ENCODE measurements around the gene BCR. TPM values are rescaled to one million over a fixed set of nuclear protein-coding genes. Genes with fewer than 3 reads are reported as not detected.

BCR gene
- total RNA-seq, 1 experiment from 2014 or later = 77.0 TPM

DNA sequence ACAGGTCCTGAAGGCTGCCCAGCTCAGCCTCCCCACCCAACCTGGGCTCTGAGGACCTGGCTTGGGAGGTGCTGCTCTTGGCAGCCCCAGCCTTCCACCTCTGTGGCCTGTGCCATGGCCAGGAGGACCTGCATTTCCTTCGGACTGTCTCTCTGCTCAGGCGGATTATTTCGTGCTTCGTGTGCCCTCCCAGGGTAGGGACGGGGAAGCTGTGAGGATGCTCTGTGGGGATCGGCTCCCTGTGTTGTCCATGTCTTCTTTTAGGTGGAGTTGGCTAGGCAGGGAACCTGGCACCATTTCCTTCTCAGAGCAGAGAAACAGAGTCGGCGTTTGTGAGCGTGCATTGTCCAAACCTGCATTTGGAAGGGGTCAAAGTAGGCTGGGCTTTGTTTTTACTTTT is 34.1 kb downstream of the BCR start:
- H3K79me1 ChIP-seq (ENCODE audit: insufficient read depth, low read depth, low read length, poor library complexity, severe bottlenecking) = peaks cover 21% of the 10 kb centered on the region
- no peak overlapping the region for H3K4ac ChIP-seq (ENCODE audit: low read depth, low read length)
- no peak overlapping the region for H3K56ac ChIP-seq (ENCODE audit: insufficient read length, low read depth, low read length)
- peak overlapping the region in 1 of 3 experiments; percentile 26; a peak in 1 of 7 replicates for H3K27ac Mint-ChIP-seq
- no peak for TF ChIP-seq CTCF (conservative IDR thresholded peaks at IDR 0.05)
- H3K4me3 Mint-ChIP-seq = no peak overlapping the region
- no peak for DNase-seq
- no peak overlapping the region for H4K5ac ChIP-seq (ENCODE audit: insufficient read length, low read depth, low read length)
- no peaks in the 10 kb centered on the region for H3K27me3 Mint-ChIP-seq (ENCODE audit: low read depth)
- H2BK120ac ChIP-seq (ENCODE audit: low read depth, low read length, poor library complexity, severe bottlenecking) = no peak overlapping the region
- H3K4me1 ChIP-seq (ENCODE audit: insufficient read depth, low read length) = peaks cover 7% of the 10 kb centered on the region; the same call in 1 of the 2 replicates
- no peaks in the 10 kb centered on the region for H3K9me3 Mint-ChIP-seq
- H4K8ac ChIP-seq (replicated peaks; ENCODE audit: insufficient read length, low read depth, low read length) = no peak overlapping the region
- H3K9me3 ChIP-seq (ENCODE audit: control insufficient read depth, low read depth, low read length) = no peaks in the 10 kb centered on the region
- no peak overlapping the region for H3K9ac ChIP-seq (ENCODE audit: extremely low read depth, insufficient read length, low read length)
- H3K23me2 ChIP-seq (ENCODE audit: insufficient read length, low read depth, low read length, poor library complexity, severe bottlenecking) = no peaks in the 10 kb centered on the region
- no peaks in the 10 kb centered on the region for H4K20me1 ChIP-seq (ENCODE audit: control insufficient read depth, insufficient read depth, insufficient read length)
- H4K91ac ChIP-seq (ENCODE audit: insufficient read length, low read depth, low read length) = no peak overlapping the region
- H3T11ph ChIP-seq (ENCODE audit: low read length) = no peak overlapping the region
- H3K4me2 ChIP-seq (ENCODE audit: insufficient read depth, insufficient read length, low read length) = no peak overlapping the region
- H2BK15ac ChIP-seq (ENCODE audit: low read depth, low read length) = no peak overlapping the region
- H3K14ac ChIP-seq (ENCODE audit: insufficient read depth, low read length) = peak overlapping the region; percentile 31; the same call in 1 of the 2 replicates
- H2AFZ ChIP-seq (ENCODE audit: low read length) = no peak overlapping the region
- H3K27ac ChIP-seq (ENCODE audit: insufficient read length, low read depth, low read length) = no peak overlapping the region
- H3K36me3 Mint-ChIP-seq (ENCODE audit: insufficient read depth in 1 of 3, low read depth in 3 of 3) = peaks cover 0 to 6% (median 0%) of the 10 kb centered on the region in 3 experiments; a peak in 2 of 7 replicates
- no CpG with 5 or more reads among the region's 9 CpGs for WGBS (ENCODE audit: extremely low coverage, insufficient read length, low lambda C conversion rate)
- peaks cover 53 to 56% of the 10 kb centered on the region in 2 experiments for H3K4me1 Mint-ChIP-seq
- no peak overlapping the region for H2BK20ac ChIP-seq (ENCODE audit: low read depth, low read length, poor library complexity, severe bottlenecking)
- H2BK5ac ChIP-seq (ENCODE audit: insufficient read length, low read length) = no peak overlapping the region
- no peaks in the 10 kb centered on the region for H3K27me3 ChIP-seq (ENCODE audit: insufficient read depth, low read length)
- H3K18ac ChIP-seq (ENCODE audit: insufficient read length, low read depth, low read length) = no peak overlapping the region
- peaks cover 46% of the 10 kb centered on the region for H3K79me2 ChIP-seq (ENCODE audit: insufficient read depth, low read length)
- H2BK12ac ChIP-seq (ENCODE audit: insufficient read length, low read depth, low read length) = no peak overlapping the region
- H3K23ac ChIP-seq (ENCODE audit: insufficient read length, low read depth, low read length) = no peak overlapping the region
- H2AK5ac ChIP-seq (ENCODE audit: insufficient read length, low read length) = no peak overlapping the region
